ENCODE measurements around the gene ZNF503.
"Not testable (repeated sequence)": the region's sequence is repeated elsewhere in the genome, so short reads cannot be mapped to it uniquely, and the experiment has no call there.

Gene ZNF503

GRCh38 chr10:75395066-75395931, 6.3 kb downstream of the ZNF503 start:
- DNase-seq (ENCODE audit: low read depth in 2 of 2) = no peak

GRCh38 chr10:75394221-75394620, 7.3 kb downstream of the ZNF503 start:
- DNase-seq (ENCODE audit: low read depth in 2 of 2) = no peak

- DNase-seq (ENCODE audit: low read depth in 2 of 2) = no peak
Observed at GRCh38 chr10:75392744-75393143, 8.8 kb downstream of the ZNF503 start.

GRCh38 chr10:75392271-75392670, 9.3 kb downstream of the ZNF503 start:
- no peak for DNase-seq (ENCODE audit: low read depth in 2 of 2)

GRCh38 chr10:75390178-75390577, 11.4 kb downstream of the ZNF503 start:
- no peak for DNase-seq (ENCODE audit: low read depth in 2 of 2)

- no peak for DNase-seq (ENCODE audit: low read depth in 2 of 2)
Observed at GRCh38 chr10:75388082-75388481, 13.5 kb downstream of the ZNF503 start.

GRCh38 chr10:75386128-75386527, 15.4 kb downstream of the ZNF503 start:
- no peak for DNase-seq (ENCODE audit: low read depth in 2 of 2)

- DNase-seq (ENCODE audit: low read depth in 2 of 2) = no peak
Observed at GRCh38 chr10:75379817-75380216, 21.7 kb downstream of the ZNF503 start.

- DNase-seq (ENCODE audit: low read depth in 2 of 2) = no peak
Observed at GRCh38 chr10:75379212-75379724, 22.3 kb downstream of the ZNF503 start.

- no peak for DNase-seq (ENCODE audit: low read depth in 2 of 2)
Observed at GRCh38 chr10:75378379-75378778, 23.2 kb downstream of the ZNF503 start.

- DNase-seq (ENCODE audit: low read depth in 2 of 2) = no peak
Observed at GRCh38 chr10:75377869-75378268, 23.7 kb downstream of the ZNF503 start.

GRCh38 chr10:75375838-75376237, 25.7 kb downstream of the ZNF503 start:
- no peak for DNase-seq (ENCODE audit: low read depth in 2 of 2)

GRCh38 chr10:75371010-75371409, 30.6 kb downstream of the ZNF503 start:
- DNase-seq (ENCODE audit: low read depth in 2 of 2) = no peak

GRCh38 chr10:75369838-75370237, 31.7 kb downstream of the ZNF503 start:
- not testable (repeated sequence) for DNase-seq (ENCODE audit: low read depth in 2 of 2)

- DNase-seq (ENCODE audit: low read depth in 2 of 2) = no peak
Observed at GRCh38 chr10:75367901-75368300, 33.7 kb downstream of the ZNF503 start.

- DNase-seq (ENCODE audit: low read depth in 2 of 2) = no peak
Observed at GRCh38 chr10:75367021-75367487, 34.5 kb downstream of the ZNF503 start.

GRCh38 chr10:75363431-75363830, 38.1 kb downstream of the ZNF503 start:
- DNase-seq (ENCODE audit: low read depth in 2 of 2) = no peak

- not testable (repeated sequence) for DNase-seq (ENCODE audit: low read depth in 2 of 2)
Observed at GRCh38 chr10:75359876-75360275, 41.7 kb downstream of the ZNF503 start.

- no peak for DNase-seq (ENCODE audit: low read depth in 2 of 2)
Observed at GRCh38 chr10:75358835-75359421, 42.6 kb downstream of the ZNF503 start.

GRCh38 chr10:75358132-75358531, 43.4 kb downstream of the ZNF503 start:
- DNase-seq (ENCODE audit: low read depth in 2 of 2) = no peak

GRCh38 chr10:75357500-75357899, 44.1 kb downstream of the ZNF503 start:
- DNase-seq (ENCODE audit: low read depth in 2 of 2) = no peak

GRCh38 chr10:75356484-75356883, 45.1 kb downstream of the ZNF503 start:
- no peak for DNase-seq (ENCODE audit: low read depth in 2 of 2)

GRCh38 chr10:75355706-75356105, 45.9 kb downstream of the ZNF503 start:
- no peak for DNase-seq (ENCODE audit: low read depth in 2 of 2)
